Body of pancreas (tissue), 4 donors: Measurements from ENCODE around the gene ACOT7. TPM values are rescaled to one million over a fixed set of nuclear protein-coding genes. Genes with fewer than 3 reads are reported as not detected.

Experiments used
- ATAC-seq: fragments of 150-250 bp; one replicate; pipeline ENCODE4 v1.9.1; 2016
- DNase-seq, 4 donors: peaks; one replicate each; pipeline ENCODE4 v3.0.0-alpha.2; 2019
- H3K27ac ChIP-seq, 4 donors: fragments of 200-600 bp; sonication (generic); 1 replicate in 3 of 4; 2 replicates in 1 of 4; pipeline versions ENCODE4 v1.5.1 to v1.6.1; 2016 to 2019; ENCODE audit warnings: mild to moderate bottlenecking in 1 of 4, mixed read lengths in 1 of 4, moderate library complexity in 1 of 4
- H3K27me3 ChIP-seq, 2 donors: fragments of 200-600 bp; sonication (generic); one replicate each; pipeline ENCODE4 v1.6.0; 2016; ENCODE audit warnings: mild to moderate bottlenecking in 1 of 2
- H3K36me3 ChIP-seq, 2 donors: fragments of 200-600 bp; sonication (generic); replicated peaks in 1 of 2; 2 replicates each; pipeline ENCODE4 v1.5.1; 2016; ENCODE audit warnings: low read depth in 2 of 2; ENCODE audit not compliant: insufficient read depth in 1 of 2
- H3K4me1 ChIP-seq: fragments of 200-600 bp; sonication (generic); one replicate; pipeline ENCODE4 v1.6.0; 2016
- H3K4me3 ChIP-seq, 2 donors: fragments of 200-600 bp; sonication (generic); 1 replicate in 1 of 2; 2 replicates in 1 of 2; pipeline ENCODE4 v1.5.1; 2016 to 2019
- H3K9me3 ChIP-seq, 3 donors: fragments of 200-600 bp; sonication (generic); 1 replicate in 2 of 3; 2 replicates in 1 of 3; pipeline ENCODE4 v1.5.1; 2016
- POLR2A ChIP-seq, 3 donors: fragments of 450-650 bp; IDR thresholded peaks; one replicate each; pipeline ENCODE4 v1.6.1; 2016; ENCODE audit warnings: antibody characterized with exemption in 3 of 3, mild to moderate bottlenecking in 2 of 3
- WGBS, 2 donors: methylation state at CpG; one replicate each; pipeline ENCODE4 v1.1.5; 2017; 5-methylcytosine and 5-hydroxymethylcytosine counted together
- intact Hi-C: fragments of 100-400 bp; cut with DNase I; formaldehyde crosslinking; loops from one replicate; pipeline ENCODE4 v1.15.1; 2023
- total RNA-seq, 2 donors: library from RNA; depleted of rRNA; stranded (reverse); fragments of >200 nt; gene quantifications; one replicate each; pipeline ENCODE4 v1.1.0, GENCODE V29; 2016
- TF ChIP-seq, protein P1 (sequence below), 7 experiments: fragments of 450-650 bp in 4 of 7; fragments of 200-600 bp in 3 of 7; sonication (generic) in 3 of 7; IDR thresholded peaks; one replicate each; pipeline ENCODE4 v1.5.1; 2016 to 2019; ENCODE audit warnings: antibody characterized with exemption in 7 of 7

The ACOT7 gene
- total RNA-seq, 2 donors from 2014 or later: 6.0 to 33.0 TPM

DNA sequence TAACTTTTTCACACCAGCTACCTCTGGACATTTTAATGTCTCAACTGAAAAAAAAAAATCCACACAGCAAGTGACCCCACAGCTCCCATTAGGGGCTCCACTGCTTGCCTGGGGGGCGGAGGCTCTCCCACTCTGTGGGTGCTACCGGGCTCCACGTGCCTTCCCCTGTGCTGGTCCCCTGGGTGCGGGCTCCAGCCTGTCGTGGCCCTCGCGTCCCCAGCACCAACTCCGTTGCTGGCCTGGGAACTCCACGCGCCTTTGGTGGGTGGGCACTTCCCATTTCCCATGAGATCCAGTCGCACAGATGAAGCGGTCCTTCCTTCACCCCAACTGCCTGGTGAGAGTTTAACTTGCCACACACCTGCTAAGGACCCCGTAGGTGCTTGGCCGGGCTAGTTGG is 105.5 kb downstream of the ACOT7 start:
- Histone ChIP-seq H3K36me3 (no peaks in the 10 kb centered on the region), H3K4me1 (peaks cover 11% of the 10 kb centered on the region), H3K4me3 (no peak overlapping the region), H3K9me3 (no peaks in the 10 kb centered on the region), H3K27ac (no peak overlapping the region), H3K27me3 (no peaks in the 10 kb centered on the region)
- intact Hi-C loops: no loop called here
- DNase-seq (no peak), ATAC-seq (no peak)
- WGBS, 2 donors: 94 to 98% methylated on average over 7 to 14 of the region's 14 CpGs
- TF ChIP-seq POLR2A (IDR thresholded peaks at IDR 0.05): no peak
- TF ChIP-seq, protein P1, sequence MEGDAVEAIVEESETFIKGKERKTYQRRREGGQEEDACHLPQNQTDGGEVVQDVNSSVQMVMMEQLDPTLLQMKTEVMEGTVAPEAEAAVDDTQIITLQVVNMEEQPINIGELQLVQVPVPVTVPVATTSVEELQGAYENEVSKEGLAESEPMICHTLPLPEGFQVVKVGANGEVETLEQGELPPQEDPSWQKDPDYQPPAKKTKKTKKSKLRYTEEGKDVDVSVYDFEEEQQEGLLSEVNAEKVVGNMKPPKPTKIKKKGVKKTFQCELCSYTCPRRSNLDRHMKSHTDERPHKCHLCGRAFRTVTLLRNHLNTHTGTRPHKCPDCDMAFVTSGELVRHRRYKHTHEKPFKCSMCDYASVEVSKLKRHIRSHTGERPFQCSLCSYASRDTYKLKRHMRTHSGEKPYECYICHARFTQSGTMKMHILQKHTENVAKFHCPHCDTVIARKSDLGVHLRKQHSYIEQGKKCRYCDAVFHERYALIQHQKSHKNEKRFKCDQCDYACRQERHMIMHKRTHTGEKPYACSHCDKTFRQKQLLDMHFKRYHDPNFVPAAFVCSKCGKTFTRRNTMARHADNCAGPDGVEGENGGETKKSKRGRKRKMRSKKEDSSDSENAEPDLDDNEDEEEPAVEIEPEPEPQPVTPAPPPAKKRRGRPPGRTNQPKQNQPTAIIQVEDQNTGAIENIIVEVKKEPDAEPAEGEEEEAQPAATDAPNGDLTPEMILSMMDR (IDR thresholded peaks at IDR 0.05): no peak

DNA sequence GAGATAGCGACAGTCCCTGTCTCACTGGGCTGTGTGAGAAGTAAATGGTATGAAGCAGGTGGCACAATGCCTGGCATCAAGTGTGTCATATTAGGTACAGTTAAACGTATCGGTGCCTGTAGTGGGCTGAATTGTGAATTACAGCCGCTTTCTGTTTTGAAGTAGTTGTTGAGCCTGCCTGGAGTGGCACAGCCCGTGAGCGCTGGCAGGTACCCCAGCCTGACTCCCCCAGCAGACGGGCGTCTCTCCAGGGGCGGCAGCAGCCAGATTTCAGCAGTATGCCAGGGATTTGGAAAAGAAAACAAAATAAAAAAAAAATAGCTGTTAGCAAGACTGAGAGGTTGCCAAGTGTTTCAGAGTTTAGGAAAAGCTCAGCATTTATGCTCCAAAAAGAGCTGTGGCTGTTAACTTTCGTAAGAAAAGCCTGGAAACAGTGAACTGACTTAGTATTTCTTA is 106.1 kb downstream of the ACOT7 start:
- H3K9me3 ChIP-seq: no peaks in the 10 kb centered on the region
- ATAC-seq (no peak), DNase-seq (peak in 1 of 4 donors; percentile 44)
- no peaks in the 10 kb centered on the region for H3K36me3 ChIP-seq
- H3K4me1 ChIP-seq: peaks cover 11% of the 10 kb centered on the region
- intact Hi-C loops: no loop called here
- H3K27me3 ChIP-seq: no peaks in the 10 kb centered on the region
- H3K27ac ChIP-seq: no peak overlapping the region
- TF ChIP-seq, protein P1 (IDR thresholded peaks at IDR 0.05): no peak
- no peak for TF ChIP-seq POLR2A (IDR thresholded peaks at IDR 0.05)
- WGBS, 2 donors: 41 to 51% methylated on average over 9 to 10 of the region's 10 CpGs
- H3K4me3 ChIP-seq: no peak overlapping the region

DNA sequence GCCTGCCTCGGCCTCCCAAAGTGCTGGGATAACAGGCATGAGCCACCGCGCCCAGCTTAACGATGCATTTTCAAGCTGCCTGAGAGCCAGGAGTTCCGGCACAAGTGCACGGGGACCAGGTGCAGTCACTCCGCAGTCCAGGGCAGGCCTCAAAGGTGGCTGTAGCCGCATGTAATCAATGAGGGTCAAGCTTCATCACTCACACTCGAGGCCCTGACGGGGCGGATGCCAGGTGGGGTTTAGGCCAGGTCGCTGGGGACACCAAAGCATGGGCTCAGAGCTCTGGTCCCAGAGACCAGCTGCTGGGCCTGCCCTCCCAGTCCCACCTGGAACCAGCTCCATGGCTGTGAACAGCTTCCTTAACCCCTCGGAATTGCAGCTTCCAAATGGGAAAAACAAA is 106.5 kb downstream of the ACOT7 start:
- Histone ChIP-seq H3K36me3 (no peaks in the 10 kb centered on the region), H3K27ac (no peak overlapping the region), H3K9me3 (no peaks in the 10 kb centered on the region), H3K4me3 (no peak overlapping the region), H3K27me3 (no peaks in the 10 kb centered on the region), H3K4me1 (peaks cover 11% of the 10 kb centered on the region)
- 61 to 74% methylated on average over 7 to 13 of the region's 13 CpGs for WGBS, 2 donors
- intact Hi-C loops: no loop called here
- DNase-seq (no peak), ATAC-seq (no peak)
- TF ChIP-seq, protein P1 (IDR thresholded peaks at IDR 0.05): no peak
- TF ChIP-seq POLR2A (IDR thresholded peaks at IDR 0.05): no peak

DNA sequence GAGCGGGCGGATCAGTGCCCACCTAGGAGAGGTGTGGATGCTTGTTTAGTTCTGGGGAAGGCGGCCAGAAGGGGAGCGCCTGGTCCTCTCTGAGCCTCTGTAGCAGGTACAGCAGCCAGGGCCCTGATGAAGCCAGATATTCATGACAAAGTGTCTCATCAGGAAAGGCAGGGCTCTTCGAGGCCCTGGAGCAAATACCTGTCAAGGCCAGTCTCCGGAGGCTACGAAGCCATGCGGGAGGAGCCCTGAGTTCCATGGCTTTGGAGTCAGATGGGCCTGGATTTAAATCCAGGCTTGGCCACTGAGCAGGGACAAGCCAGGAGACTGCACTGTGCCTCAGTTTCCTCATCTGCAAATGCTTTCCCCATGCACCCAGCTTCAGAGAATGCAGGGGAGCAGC is 107.3 kb downstream of the ACOT7 start:
- no peaks in the 10 kb centered on the region for H3K36me3 ChIP-seq
- DNase-seq (no peak), ATAC-seq (no peak)
- 90 to 97% methylated on average over 6 to 8 of the region's 8 CpGs for WGBS, 2 donors
- H3K27ac ChIP-seq: no peak overlapping the region
- intact Hi-C loops: no loop called here
- no peak overlapping the region for H3K4me3 ChIP-seq
- no peaks in the 10 kb centered on the region for H3K9me3 ChIP-seq
- H3K4me1 ChIP-seq: peaks cover 11% of the 10 kb centered on the region
- TF ChIP-seq, protein P1 (IDR thresholded peaks at IDR 0.05): no peak
- TF ChIP-seq POLR2A (IDR thresholded peaks at IDR 0.05): no peak
- no peaks in the 10 kb centered on the region for H3K27me3 ChIP-seq

DNA sequence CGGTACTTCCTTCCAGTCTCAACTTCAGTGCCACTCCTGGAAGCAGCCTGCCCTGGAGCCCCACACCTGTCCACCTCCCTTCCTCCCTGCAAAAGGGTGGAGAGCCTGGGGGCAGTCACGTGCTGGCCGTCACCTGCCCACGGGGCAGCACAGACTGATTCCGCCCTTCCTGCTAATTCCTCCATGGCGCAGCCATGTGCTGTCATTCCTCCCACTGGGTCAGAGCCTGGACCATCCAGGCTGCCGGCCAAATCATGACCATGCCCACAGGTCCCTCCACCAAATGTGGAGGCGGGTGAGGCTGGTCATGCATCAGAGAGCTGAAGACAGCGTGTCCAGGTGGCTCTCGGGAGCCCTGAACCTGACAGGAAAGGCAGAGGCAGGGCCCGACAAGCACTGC is 108.2 kb downstream of the ACOT7 start:
- no peak overlapping the region for H3K27ac ChIP-seq
- H3K36me3 ChIP-seq: no peaks in the 10 kb centered on the region
- H3K4me3 ChIP-seq: no peak overlapping the region
- WGBS, 2 donors: 92 to 94% methylated on average over 8 to 11 of the region's 11 CpGs
- peaks cover 11% of the 10 kb centered on the region for H3K4me1 ChIP-seq
- no peaks in the 10 kb centered on the region for H3K9me3 ChIP-seq
- TF ChIP-seq, protein P1 (IDR thresholded peaks at IDR 0.05): no peak
- TF ChIP-seq POLR2A (IDR thresholded peaks at IDR 0.05): no peak
- ATAC-seq (no peak), DNase-seq (no peak)
- H3K27me3 ChIP-seq: no peaks in the 10 kb centered on the region
- intact Hi-C loops: no loop called here
